Ascending aorta (tissue), 2 donors: ENCODE data around the gene DUSP22. TPM values are rescaled to one million over a fixed set of nuclear protein-coding genes. Genes with fewer than 3 reads are reported as not detected.
"Not testable (repeated sequence)": the region's sequence is repeated elsewhere in the genome, so short reads cannot be mapped to it uniquely, and the experiment has no call there.

Experiments
- DNase-seq, 2 donors: peaks; one replicate each; pipeline ENCODE4 v3.0.0-alpha.2; 2019; ENCODE audit warnings: low spot score in 2 of 2
- H3K27ac ChIP-seq, 2 donors: fragments of 200-600 bp; sonication (generic); one replicate each; pipeline ENCODE4 v1.5.1; 2016 to 2017; ENCODE audit warnings: mild to moderate bottlenecking in 1 of 2
- H3K27me3 ChIP-seq: fragments of 200-600 bp; sonication (generic); one replicate; pipeline ENCODE4 v1.5.1; 2017
- H3K36me3 ChIP-seq, 2 donors: fragments of 200-600 bp; sonication (generic); one replicate each; pipeline ENCODE4 v1.5.1; 2016
- H3K4me1 ChIP-seq, 2 donors: fragments of 200-600 bp; sonication (generic); one replicate each; pipeline ENCODE4 v1.5.1; 2016 to 2017; ENCODE audit warnings: mild to moderate bottlenecking in 1 of 2
- H3K4me3 ChIP-seq, 2 donors: fragments of 200-600 bp; sonication (generic); one replicate each; pipeline ENCODE4 v1.5.1; 2016 to 2017; ENCODE audit warnings: mild to moderate bottlenecking in 1 of 2
- H3K9me3 ChIP-seq, 2 donors: fragments of 200-600 bp; sonication (generic); one replicate each; pipeline ENCODE4 v1.5.1; 2016
- CTCF ChIP-seq, 3 experiments: fragments of 200-600 bp in 2 of 3; fragments of 450-650 bp in 1 of 3; sonication (generic) in 2 of 3; IDR thresholded peaks; one replicate each; pipeline ENCODE4 v1.5.1; 2016 to 2019; ENCODE audit warnings: antibody characterized with exemption in 3 of 3, mild to moderate bottlenecking in 1 of 3, moderate library complexity in 1 of 3
- intact Hi-C: fragments of 100-400 bp; cut with DNase I; formaldehyde crosslinking; loops from one replicate; pipeline ENCODE4 v1.15.1; 2023
- total RNA-seq: library from RNA; depleted of rRNA; stranded (reverse); fragments of >200 nt; gene quantifications from one replicate; pipeline ENCODE4 v1.1.0, GENCODE V29; 2016

Gene DUSP22
- total RNA-seq = 216 TPM

GRCh38 chr6:291697-292505, at the start of gene DUSP22:
Gene DUSP22 (plus strand): TSS chr6:292487. CDS start chr6:292540, 53 bp downstream.
- H3K4me1 ChIP-seq = peaks cover 0 to 12% of the 10 kb centered on the region in 2 donors
- H3K36me3 ChIP-seq = no peaks in the 10 kb centered on the region
- intact Hi-C loops = no loop called here
- no peaks in the 10 kb centered on the region for H3K27me3 ChIP-seq
- peak within 1 kb of the TSS; percentile 88 to 97 for H3K27ac ChIP-seq
- peak within 1 kb of the TSS; percentile 71 to 77 for H3K4me3 ChIP-seq
- DNase-seq = peak; percentile 48 to 93
- no peaks in the 10 kb centered on the region for H3K9me3 ChIP-seq
- TF ChIP-seq CTCF (IDR thresholded peaks at IDR 0.05) = no peak

GRCh38 chr6:246352-246751, 45.9 kb upstream of the DUSP22 start:
- no peaks in the 10 kb centered on the region for H3K4me1 ChIP-seq
- no peaks in the 10 kb centered on the region for H3K36me3 ChIP-seq
- H3K4me3 ChIP-seq = no peak overlapping the region
- H3K9me3 ChIP-seq = peaks cover 0 to 7% of the 10 kb centered on the region in 2 donors
- intact Hi-C loops = no loop called here
- no peak for DNase-seq
- no peak for TF ChIP-seq CTCF (IDR thresholded peaks at IDR 0.05)
- no peak overlapping the region for H3K27ac ChIP-seq
- H3K27me3 ChIP-seq = no peaks in the 10 kb centered on the region

- no peaks in the 10 kb centered on the region for H3K4me1 ChIP-seq
- intact Hi-C loops = no loop called here
- H3K27ac ChIP-seq = no peak overlapping the region
- H3K4me3 ChIP-seq = no peak overlapping the region
- no peaks in the 10 kb centered on the region for H3K36me3 ChIP-seq
- H3K9me3 ChIP-seq = peaks cover 0 to 7% of the 10 kb centered on the region in 2 donors
- no peaks in the 10 kb centered on the region for H3K27me3 ChIP-seq
- DNase-seq = no peak
- TF ChIP-seq CTCF (IDR thresholded peaks at IDR 0.05) = no peak
Observed at GRCh38 chr6:247351-247750, 44.9 kb upstream of the DUSP22 start.

- intact Hi-C loops, H3K27ac ChIP-seq, H3K4me1 ChIP-seq, H3K9me3 ChIP-seq, H3K27me3 ChIP-seq, H3K4me3 ChIP-seq, DNase-seq, H3K36me3 ChIP-seq: not testable (repeated sequence)
Observed at GRCh38 chr6:248046-248445, 44.2 kb upstream of the DUSP22 start.

DNA sequence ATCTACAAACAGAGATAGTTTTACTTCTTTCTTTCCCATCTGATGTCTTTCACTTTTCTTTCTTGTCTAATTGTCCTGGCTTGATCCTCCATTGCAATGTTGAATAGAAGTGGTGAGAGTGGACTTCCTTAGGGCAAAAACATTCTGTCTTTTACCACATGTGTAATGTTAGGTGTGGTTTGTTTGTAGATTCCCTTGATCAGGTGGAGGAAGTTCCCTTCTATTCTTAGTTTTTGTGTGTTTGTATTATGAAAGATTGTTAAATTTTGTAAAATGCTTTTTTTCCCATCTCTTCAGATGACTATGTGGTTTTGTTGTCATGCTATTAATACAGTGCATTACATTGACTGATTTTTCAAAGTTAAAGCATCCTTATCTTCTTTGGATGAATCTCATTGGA, 41.6 kb upstream of the DUSP22 start:
- intact Hi-C loops = no loop called here
- H3K4me3 ChIP-seq = no peak overlapping the region
- no peak for TF ChIP-seq CTCF (IDR thresholded peaks at IDR 0.05)

DNA sequence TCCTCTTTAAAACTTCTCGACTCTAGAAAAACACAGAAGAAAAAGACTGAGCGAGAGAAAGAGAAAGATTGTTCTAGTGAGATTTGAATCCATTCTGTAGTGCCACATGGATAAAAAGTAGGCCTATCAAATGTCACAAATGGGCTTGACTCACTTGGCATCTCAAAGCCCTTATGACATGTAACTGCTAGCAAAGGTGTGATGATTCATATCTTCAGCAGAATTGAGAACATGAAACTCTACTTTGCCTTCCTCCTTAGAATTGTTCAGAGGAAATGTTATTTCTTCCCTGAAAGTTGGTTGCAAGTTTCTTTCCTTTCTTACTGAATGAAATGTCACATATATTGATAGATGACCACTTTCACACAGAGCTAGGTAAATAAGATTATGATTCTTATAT, 40.4 kb upstream of the DUSP22 start:
- H3K4me1 ChIP-seq = no peaks in the 10 kb centered on the region
- no peaks in the 10 kb centered on the region for H3K27me3 ChIP-seq
- intact Hi-C loops = no loop called here
- no peak overlapping the region for H3K4me3 ChIP-seq
- no peaks in the 10 kb centered on the region for H3K36me3 ChIP-seq
- no peak for DNase-seq
- no peak overlapping the region for H3K27ac ChIP-seq
- no peak for TF ChIP-seq CTCF (IDR thresholded peaks at IDR 0.05)
- H3K9me3 ChIP-seq = no peaks in the 10 kb centered on the region

More for the DNA sequence above, 41.6 kb upstream of the DUSP22 start:
- Histone ChIP-seq H3K9me3 (no peaks in the 10 kb centered on the region), H3K4me1 (no peaks in the 10 kb centered on the region), H3K27ac (no peak overlapping the region), H3K36me3 (no peaks in the 10 kb centered on the region), H3K27me3 (no peaks in the 10 kb centered on the region)
- no peak for DNase-seq
